ENCODE measurements around the gene EIF2S1. TPM values are rescaled to one million over a fixed set of nuclear protein-coding genes. Genes with fewer than 3 reads are reported as not detected.

The EIF2S1 gene
- polyA plus RNA-seq (2013, experiment 1 of 2), result 38.2 TPM
- polyA plus RNA-seq (2013, experiment 2 of 2), result 38.2 TPM

DNA sequence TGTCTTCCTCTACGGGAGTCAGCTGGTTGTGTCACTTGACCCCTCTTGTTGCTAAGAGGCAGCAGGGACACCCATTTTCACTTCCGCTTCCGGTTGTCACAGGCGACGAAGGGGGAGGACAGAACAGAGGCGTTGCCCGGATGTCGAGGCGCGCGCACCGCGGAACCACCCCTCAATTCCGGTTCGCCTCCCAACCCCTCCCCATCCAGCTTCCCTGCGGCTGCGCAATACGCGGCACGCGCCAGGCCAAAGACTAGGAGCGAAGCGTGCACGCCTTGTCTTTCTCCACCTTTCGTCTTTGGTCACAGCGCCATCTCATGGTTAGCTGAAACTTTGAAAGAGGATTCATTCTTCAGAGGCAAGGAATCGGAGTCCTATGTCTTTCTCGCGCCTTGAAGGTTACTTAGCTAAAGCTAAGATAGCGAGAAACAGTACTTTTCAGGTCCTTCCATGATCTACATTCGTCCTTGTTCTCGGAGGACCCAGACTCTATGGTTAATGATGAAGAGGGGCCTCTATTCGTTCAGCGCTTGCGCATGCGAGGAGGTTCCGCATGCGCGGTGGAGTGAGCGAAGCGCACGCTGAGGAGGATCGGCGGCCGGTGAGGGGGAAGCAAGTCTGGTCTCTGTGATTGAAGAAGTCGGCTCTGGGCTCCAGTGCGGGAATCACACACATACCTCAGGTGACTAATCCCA is at the start of gene EIF2S1, which contains the start of gene ATP6V1D:
TSS of gene EIF2S1 (plus strand) at position 554 of the 695 bp plus-strand sequence. CDS start 4,440 bp downstream, outside the sequence.
TSS of gene ATP6V1D (minus strand) at position 30 of the 695 bp plus-strand sequence. CDS start 106 bp downstream, outside the sequence.
- Histone ChIP-seq H3K79me1 (replicated peaks; ENCODE audit: low read length, poor library complexity, severe bottlenecking) (peaks cover 3% of the 10 kb centered on the region), H3K9ac (ENCODE audit: low read length) (peak within 1 kb of the TSS; percentile 95), H2BK12ac (ENCODE audit: low read length in 2 of 2) (peak within 1 kb of the TSS in 1 of 2 experiments; percentile 54), H3K4me2 (ENCODE audit: low read length, poor library complexity, severe bottlenecking) (peak within 1 kb of the TSS; percentile 94), H3K9me3 (ENCODE audit: control insufficient read depth, low read length) (no peaks in the 10 kb centered on the region), H3K27ac (ENCODE audit: low read length, poor library complexity, severe bottlenecking) (peak within 1 kb of the TSS; percentile 98), H2BK120ac (ENCODE audit: low read depth, low read length) (peak within 1 kb of the TSS; percentile 71), H4K8ac (ENCODE audit: low read length) (peak within 1 kb of the TSS; percentile 72), H3K4me1 (ENCODE audit: control insufficient read depth, insufficient read depth, low read depth, low read length) (peaks cover 8% of the 10 kb centered on the region), H3K23ac (ENCODE audit: low read length in 2 of 2) (peak within 1 kb of the TSS in 1 of 2 experiments; percentile 89), H2BK15ac (ENCODE audit: low read depth, poor library complexity, severe bottlenecking) (peak within 1 kb of the TSS; percentile 41), H3K4ac (ENCODE audit: low read depth in 1 of 2, low read length in 2 of 2) (peak within 1 kb of the TSS; percentile 89 to 95), H3K18ac (ENCODE audit: low read depth in 1 of 2, low read length in 2 of 2) (peak within 1 kb of the TSS; percentile 79 to 87), H4K91ac (ENCODE audit: low read length) (peak within 1 kb of the TSS; percentile 67), H2AFZ (ENCODE audit: low read depth, low read length) (peak within 1 kb of the TSS; percentile 69), H3K4me3 (ENCODE audit: insufficient read depth in 1 of 2, low read depth in 1 of 2, low read length in 2 of 2) (peak within 1 kb of the TSS; percentile 74 to 94), H2BK5ac (ENCODE audit: low read depth, low read length, poor library complexity, severe bottlenecking) (peak within 1 kb of the TSS; percentile 85), H3K14ac (ENCODE audit: low read length in 2 of 2) (peak within 1 kb of the TSS; percentile 77 to 92), H3K36me3 (ENCODE audit: control insufficient read depth in 1 of 2, insufficient read depth in 2 of 2, low read depth in 1 of 2, low read length in 2 of 2) (peaks cover 0 to 17% of the 10 kb centered on the region in 2 experiments), H3K27me3 (ENCODE audit: control insufficient read depth in 1 of 2, insufficient read depth in 1 of 2, low read length in 2 of 2) (no peaks in the 10 kb centered on the region), H2AK5ac (ENCODE audit: low read length, severe bottlenecking) (peak within 1 kb of the TSS; percentile 31)
- DNase-seq, result peak; percentile 100
- under 1% methylated on average over 47 of the region's 47 CpGs for WGBS

DNA sequence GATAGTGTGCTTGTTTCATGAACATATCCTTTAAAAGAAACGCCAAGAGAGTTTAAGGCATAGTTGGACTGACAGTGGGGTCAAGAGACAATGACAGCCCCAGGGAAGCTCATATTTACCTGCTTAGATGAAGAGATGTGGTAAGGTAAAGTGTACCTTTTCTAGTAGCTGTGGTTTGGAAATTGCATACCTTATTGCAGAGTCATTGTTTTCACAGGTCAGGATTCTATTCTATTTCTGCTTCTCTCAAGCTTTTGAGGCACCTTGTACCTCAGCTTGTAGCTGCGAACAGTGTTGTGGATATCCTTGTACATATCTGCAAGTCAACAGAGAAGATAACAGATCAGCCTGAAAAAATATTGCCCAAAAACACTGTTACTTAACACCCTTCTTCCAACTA is 48.3 kb upstream of the EIF2S1 start:
- no peak overlapping the region for H2AK5ac ChIP-seq (ENCODE audit: low read length, severe bottlenecking)
- peaks cover 8 to 62% of the 10 kb centered on the region in 2 experiments for H3K36me3 ChIP-seq (ENCODE audit: control insufficient read depth in 1 of 2, insufficient read depth in 2 of 2, low read depth in 1 of 2, low read length in 2 of 2)
- no peak overlapping the region for H4K8ac ChIP-seq (ENCODE audit: low read length)
- no peak overlapping the region for H3K23ac ChIP-seq (ENCODE audit: low read length in 2 of 2)
- H3K14ac ChIP-seq (ENCODE audit: low read length in 2 of 2), result no peak overlapping the region
- H4K91ac ChIP-seq (ENCODE audit: low read length), result no peak overlapping the region
- H2BK12ac ChIP-seq (ENCODE audit: low read length in 2 of 2), result no peak overlapping the region
- no peak overlapping the region for H3K9ac ChIP-seq (ENCODE audit: low read length)
- no peak for DNase-seq
- no peak overlapping the region for H2BK15ac ChIP-seq (ENCODE audit: low read depth, poor library complexity, severe bottlenecking)
- peaks cover 5% of the 10 kb centered on the region for H3K79me1 ChIP-seq (replicated peaks; ENCODE audit: low read length, poor library complexity, severe bottlenecking)
- no peak overlapping the region for H3K27ac ChIP-seq (ENCODE audit: low read length, poor library complexity, severe bottlenecking)
- H3K4me3 ChIP-seq (ENCODE audit: insufficient read depth in 1 of 2, low read depth in 1 of 2, low read length in 2 of 2), result no peak overlapping the region
- no peak overlapping the region for H3K4me2 ChIP-seq (ENCODE audit: low read length, poor library complexity, severe bottlenecking)
- no peaks in the 10 kb centered on the region for H3K9me3 ChIP-seq (ENCODE audit: control insufficient read depth, low read length)
- 99% methylated on average over 2 of the region's 2 CpGs for WGBS
- no peak overlapping the region for H3K18ac ChIP-seq (ENCODE audit: low read depth in 1 of 2, low read length in 2 of 2)
- no peak overlapping the region for H2AFZ ChIP-seq (ENCODE audit: low read depth, low read length)
- no peak overlapping the region for H2BK5ac ChIP-seq (ENCODE audit: low read depth, low read length, poor library complexity, severe bottlenecking)
- peaks cover 4% of the 10 kb centered on the region for H3K4me1 ChIP-seq (ENCODE audit: control insufficient read depth, insufficient read depth, low read depth, low read length)
- H3K4ac ChIP-seq (ENCODE audit: low read depth in 1 of 2, low read length in 2 of 2), result no peak overlapping the region
- no peak overlapping the region for H2BK120ac ChIP-seq (ENCODE audit: low read depth, low read length)
- no peaks in the 10 kb centered on the region for H3K27me3 ChIP-seq (ENCODE audit: control insufficient read depth in 1 of 2, insufficient read depth in 1 of 2, low read length in 2 of 2)

GRCh38 chr14:67313153-67313552 is 47.0 kb upstream of the EIF2S1 start:
- Histone ChIP-seq H2BK15ac (ENCODE audit: low read depth, poor library complexity, severe bottlenecking) (no peak overlapping the region), H3K4me1 (ENCODE audit: control insufficient read depth, insufficient read depth, low read depth, low read length) (peaks cover 4% of the 10 kb centered on the region), H3K9me3 (ENCODE audit: control insufficient read depth, low read length) (no peaks in the 10 kb centered on the region), H3K18ac (ENCODE audit: low read depth in 1 of 2, low read length in 2 of 2) (no peak overlapping the region), H3K4me2 (ENCODE audit: low read length, poor library complexity, severe bottlenecking) (no peak overlapping the region), H3K9ac (ENCODE audit: low read length) (no peak overlapping the region), H3K23ac (ENCODE audit: low read length in 2 of 2) (no peak overlapping the region), H3K14ac (ENCODE audit: low read length in 2 of 2) (no peak overlapping the region), H2AK5ac (ENCODE audit: low read length, severe bottlenecking) (no peak overlapping the region), H4K8ac (ENCODE audit: low read length) (no peak overlapping the region), H3K79me1 (replicated peaks; ENCODE audit: low read length, poor library complexity, severe bottlenecking) (peaks cover 5% of the 10 kb centered on the region), H3K36me3 (ENCODE audit: control insufficient read depth in 1 of 2, insufficient read depth in 2 of 2, low read depth in 1 of 2, low read length in 2 of 2) (peaks cover 8 to 64% of the 10 kb centered on the region in 2 experiments), H4K91ac (ENCODE audit: low read length) (no peak overlapping the region), H2BK12ac (ENCODE audit: low read length in 2 of 2) (no peak overlapping the region), H3K27me3 (ENCODE audit: control insufficient read depth in 1 of 2, insufficient read depth in 1 of 2, low read length in 2 of 2) (no peaks in the 10 kb centered on the region), H3K4ac (ENCODE audit: low read depth in 1 of 2, low read length in 2 of 2) (no peak overlapping the region), H2BK5ac (ENCODE audit: low read depth, low read length, poor library complexity, severe bottlenecking) (no peak overlapping the region), H3K27ac (ENCODE audit: low read length, poor library complexity, severe bottlenecking) (no peak overlapping the region), H2AFZ (ENCODE audit: low read depth, low read length) (no peak overlapping the region), H2BK120ac (ENCODE audit: low read depth, low read length) (no peak overlapping the region), H3K4me3 (ENCODE audit: insufficient read depth in 1 of 2, low read depth in 1 of 2, low read length in 2 of 2) (no peak overlapping the region)
- DNase-seq, result no peak
- 100% methylated on average over 1 of the region's 1 CpG for WGBS

DNA sequence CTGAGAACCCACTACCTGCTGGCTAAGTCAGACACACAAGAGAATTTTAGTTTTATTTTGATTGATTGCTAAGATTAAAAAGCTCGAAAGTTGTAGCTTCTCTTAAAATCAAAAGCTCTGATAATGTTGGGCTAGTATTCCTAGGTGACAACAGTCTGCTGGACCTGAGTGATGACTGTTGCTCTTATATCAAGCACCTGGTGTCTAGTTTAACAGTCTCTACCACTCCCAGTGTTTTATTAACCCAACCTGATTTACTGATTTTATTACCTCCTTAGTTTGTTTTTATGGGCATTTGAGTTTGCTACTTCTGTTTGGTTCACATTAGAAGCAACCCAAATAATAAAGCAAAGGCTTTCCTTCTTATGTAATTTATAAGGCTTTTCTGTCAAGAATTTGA is 42.3 kb upstream of the EIF2S1 start:
- Histone ChIP-seq H3K14ac (ENCODE audit: low read length in 2 of 2) (no peak overlapping the region), H3K27ac (ENCODE audit: low read length, poor library complexity, severe bottlenecking) (no peak overlapping the region), H2AFZ (ENCODE audit: low read depth, low read length) (no peak overlapping the region), H3K4me2 (ENCODE audit: low read length, poor library complexity, severe bottlenecking) (no peak overlapping the region), H3K4me1 (ENCODE audit: control insufficient read depth, insufficient read depth, low read depth, low read length) (peaks cover 2% of the 10 kb centered on the region), H2BK15ac (ENCODE audit: low read depth, poor library complexity, severe bottlenecking) (no peak overlapping the region), H3K18ac (ENCODE audit: low read depth in 1 of 2, low read length in 2 of 2) (no peak overlapping the region), H3K9ac (ENCODE audit: low read length) (no peak overlapping the region), H2BK12ac (ENCODE audit: low read length in 2 of 2) (no peak overlapping the region), H2BK120ac (ENCODE audit: low read depth, low read length) (no peak overlapping the region), H3K9me3 (ENCODE audit: control insufficient read depth, low read length) (no peaks in the 10 kb centered on the region), H4K8ac (ENCODE audit: low read length) (no peak overlapping the region), H4K91ac (ENCODE audit: low read length) (no peak overlapping the region), H3K4ac (ENCODE audit: low read depth in 1 of 2, low read length in 2 of 2) (no peak overlapping the region), H2BK5ac (ENCODE audit: low read depth, low read length, poor library complexity, severe bottlenecking) (no peak overlapping the region), H3K4me3 (ENCODE audit: insufficient read depth in 1 of 2, low read depth in 1 of 2, low read length in 2 of 2) (no peak overlapping the region), H2AK5ac (ENCODE audit: low read length, severe bottlenecking) (no peak overlapping the region), H3K79me1 (replicated peaks; ENCODE audit: low read length, poor library complexity, severe bottlenecking) (peaks cover 8% of the 10 kb centered on the region), H3K27me3 (ENCODE audit: control insufficient read depth in 1 of 2, insufficient read depth in 1 of 2, low read length in 2 of 2) (no peaks in the 10 kb centered on the region), H3K36me3 (ENCODE audit: control insufficient read depth in 1 of 2, insufficient read depth in 2 of 2, low read depth in 1 of 2, low read length in 2 of 2) (peaks cover 10 to 78% of the 10 kb centered on the region in 2 experiments), H3K23ac (ENCODE audit: low read length in 2 of 2) (no peak overlapping the region)
- no CpG with 5 or more reads among the region's 1 CpG for WGBS
- no peak for DNase-seq

Measured in mesenchymal stem cell (in vitro differentiated cells and primary cell).